Loucy (cell line): Measurements from ENCODE around the gene CCS.

Source experiments
- EZH2phosphoT487 ChIP-seq: fragments of 200-600 bp; IDR thresholded peaks from 2 replicates; pipeline ENCODE4 v1.6.1; 2018; ENCODE audit warnings: antibody characterized with exemption, mild to moderate bottlenecking, moderate library complexity, borderline replicate concordance
- TF ChIP-seq, protein P1 (sequence below): fragments of 200-600 bp; sonication (generic); conservative IDR thresholded peaks from 2 replicates; pipeline ENCODE4 v1.5.1; 2014; ENCODE audit warnings: mild to moderate bottlenecking, antibody characterized with exemption, low read length

DNA sequence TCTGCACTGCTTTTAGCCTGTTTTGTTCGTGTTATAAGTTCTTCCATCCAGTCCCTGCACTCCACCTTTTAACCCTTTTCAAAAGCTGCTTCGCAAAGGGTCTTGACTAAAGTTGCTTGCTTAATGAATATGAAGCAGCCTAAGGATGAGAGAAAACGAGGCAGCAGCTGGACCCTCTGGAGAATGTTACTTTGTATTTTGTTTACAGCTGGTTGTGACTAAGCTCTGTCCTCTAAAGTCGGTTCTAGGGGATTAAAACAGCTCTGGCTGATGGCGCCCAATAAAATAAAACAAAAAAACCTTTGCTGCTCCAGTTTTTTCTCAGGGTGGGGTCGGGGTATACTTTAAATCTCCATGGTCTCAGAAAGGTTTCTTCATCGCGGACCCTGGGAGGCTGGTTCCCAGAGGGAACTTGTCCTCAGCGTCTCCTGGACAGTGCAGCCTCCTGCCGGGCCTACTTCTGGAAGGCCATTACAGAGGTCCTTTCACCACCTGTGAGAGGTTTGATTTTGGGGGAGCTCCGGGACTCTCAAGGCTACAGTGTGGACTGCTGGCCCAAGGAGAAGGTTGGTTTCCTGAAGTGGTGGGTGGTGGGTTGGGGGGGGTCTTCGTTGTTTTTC lies 44.7 kb downstream of the CCS start:
- TF ChIP-seq EZH2phosphoT487: no peak
- TF ChIP-seq, protein P1, sequence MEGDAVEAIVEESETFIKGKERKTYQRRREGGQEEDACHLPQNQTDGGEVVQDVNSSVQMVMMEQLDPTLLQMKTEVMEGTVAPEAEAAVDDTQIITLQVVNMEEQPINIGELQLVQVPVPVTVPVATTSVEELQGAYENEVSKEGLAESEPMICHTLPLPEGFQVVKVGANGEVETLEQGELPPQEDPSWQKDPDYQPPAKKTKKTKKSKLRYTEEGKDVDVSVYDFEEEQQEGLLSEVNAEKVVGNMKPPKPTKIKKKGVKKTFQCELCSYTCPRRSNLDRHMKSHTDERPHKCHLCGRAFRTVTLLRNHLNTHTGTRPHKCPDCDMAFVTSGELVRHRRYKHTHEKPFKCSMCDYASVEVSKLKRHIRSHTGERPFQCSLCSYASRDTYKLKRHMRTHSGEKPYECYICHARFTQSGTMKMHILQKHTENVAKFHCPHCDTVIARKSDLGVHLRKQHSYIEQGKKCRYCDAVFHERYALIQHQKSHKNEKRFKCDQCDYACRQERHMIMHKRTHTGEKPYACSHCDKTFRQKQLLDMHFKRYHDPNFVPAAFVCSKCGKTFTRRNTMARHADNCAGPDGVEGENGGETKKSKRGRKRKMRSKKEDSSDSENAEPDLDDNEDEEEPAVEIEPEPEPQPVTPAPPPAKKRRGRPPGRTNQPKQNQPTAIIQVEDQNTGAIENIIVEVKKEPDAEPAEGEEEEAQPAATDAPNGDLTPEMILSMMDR: no peak
